Activated CD4-positive, alpha-beta memory T cell treated with anti-CD3 and anti-CD28 coated beads for 36 hours (primary cell): ENCODE data around the gene ZNF548. TPM values are rescaled to one million over a fixed set of nuclear protein-coding genes. Genes with fewer than 3 reads are reported as not detected.

Experiments
- CTCF ChIA-PET: fragments of 350-600 bp; sonication (Branson Sonifier 250); formaldehyde crosslinking; loops from one replicate; lab custom pipeline; 2021; ENCODE audit warnings: antibody characterized with exemption, inconsistent platforms; lab: Charles Lee
- POLR2A ChIA-PET: fragments of 350-600 bp; sonication (Branson Sonifier 250); formaldehyde crosslinking; loops from one replicate; lab custom pipeline; 2021; ENCODE audit warnings: antibody characterized with exemption; lab: Charles Lee
- DNase-seq: peaks from one replicate; pipeline ENCODE4 v3.0.0-alpha.2; 2020
- H3K27ac Mint-ChIP-seq: one replicate; pipeline ENCODE4 v1.8.0; 2021; ENCODE audit warnings: mixed read lengths
- H3K27me3 Mint-ChIP-seq: one replicate; pipeline ENCODE4 v1.8.0; 2021; ENCODE audit warnings: mixed read lengths
- H3K36me3 Mint-ChIP-seq: one replicate; pipeline ENCODE4 v1.8.0; 2021; ENCODE audit warnings: mixed read lengths
- H3K4me1 Mint-ChIP-seq: one replicate; pipeline ENCODE4 v1.8.0; 2021; ENCODE audit warnings: low read depth, mixed read lengths
- H3K4me3 Mint-ChIP-seq: one replicate; pipeline ENCODE4 v1.8.0; 2021; ENCODE audit warnings: mild to moderate bottlenecking, mixed read lengths
- H3K9me3 Mint-ChIP-seq: one replicate; pipeline ENCODE4 v1.8.0; 2021; ENCODE audit warnings: mixed read lengths
- intact Hi-C: fragments of 100-400 bp; cut with micrococcal nuclease; formaldehyde crosslinking; loops from one replicate; pipeline ENCODE4 v1.15.1; 2023
- total RNA-seq, 2 experiments: library from RNA; stranded (reverse); gene quantifications; one replicate each; pipeline ENCODE4 v1.2.3, GENCODE V29; 2021

ZNF548 gene
- total RNA-seq, 2 experiments from 2014 or later: 12.0 to 12.1 TPM

- ChIA-PET POLR2A (no interaction called here), CTCF (no interaction called here)
- Mint-ChIP-seq H3K4me1 (peaks cover 2% of the 10 kb centered on the region), H3K27me3 (no peaks in the 10 kb centered on the region), H3K9me3 (peaks cover 85% of the 10 kb centered on the region), H3K4me3 (no peak overlapping the region), H3K27ac (no peak overlapping the region), H3K36me3 (peaks cover 82% of the 10 kb centered on the region)
- intact Hi-C loops: no loop called here
- no peak for DNase-seq
Observed at GRCh38 chr19:57443121-57443696, 53.6 kb downstream of the ZNF548 start.

GRCh38 chr19:57452307-57452706 lies 62.7 kb downstream of the ZNF548 start:
- peaks cover 75% of the 10 kb centered on the region for H3K9me3 Mint-ChIP-seq

More at GRCh38 chr19:57452307-57452706, 62.7 kb downstream of the ZNF548 start:
- ChIA-PET POLR2A (no interaction called here), CTCF (no interaction called here)
- DNase-seq: no peak
- H3K4me1 Mint-ChIP-seq: no peaks in the 10 kb centered on the region
- intact Hi-C loops: no loop called here
- peaks cover 67% of the 10 kb centered on the region for H3K36me3 Mint-ChIP-seq
- H3K4me3 Mint-ChIP-seq: no peak overlapping the region
- H3K27ac Mint-ChIP-seq: no peak overlapping the region
- no peaks in the 10 kb centered on the region for H3K27me3 Mint-ChIP-seq

Other genes starting within 250 kb of the ZNF548 start
- not detected for gene ZIM3, start 244.7 kb upstream of the ZNF548 start, total RNA-seq
- not detected for gene DUXA, start 222.4 kb upstream of the ZNF548 start, total RNA-seq
- 10 to 100 TPM; 18.9 to 20.4 TPM for gene ZNF264, start 198.4 kb upstream of the ZNF548 start, total RNA-seq
- gene AURKC, start 158.8 kb upstream of the ZNF548 start, total RNA-seq: under 1 TPM; 0.81 to 0.97 TPM
- gene ZNF805, start 149.2 kb upstream of the ZNF548 start, total RNA-seq: 1 to 10 TPM; 6.9 to 7.0 TPM
- 10 to 100 TPM; 45.5 to 45.8 TPM for gene ZNF460, start 109.4 kb upstream of the ZNF548 start, total RNA-seq
- 1 to 10 TPM; 4.0 to 4.3 TPM for gene ZNF543, start 69.4 kb upstream of the ZNF548 start, total RNA-seq
- gene ZNF304, start 38.6 kb upstream of the ZNF548 start, total RNA-seq: 1 to 10 TPM; 3.8 to 4.0 TPM
- 1 to 10 TPM; 3.3 to 3.9 TPM for gene TRAPPC2B, start 26.3 kb upstream of the ZNF548 start, total RNA-seq
- 1 to 10 TPM; 1.0 to 1.4 TPM for gene ZNF547, start 26.3 kb upstream of the ZNF548 start, total RNA-seq
- 1 to 10 TPM; 4.2 to 5.0 TPM for gene ZNF17, start 21.3 kb downstream of the ZNF548 start, total RNA-seq
- gene ZNF749, start 45.5 kb downstream of the ZNF548 start, total RNA-seq: 1 to 10 TPM; 9.3 to 9.4 TPM
- under 1 TPM in 1 of 2 experiments, not detected in 1; 0.12 TPM for gene VN1R1, start 67.3 kb downstream of the ZNF548 start, total RNA-seq
- 1 to 10 TPM; 3.9 to 4.0 TPM for gene ZNF772, start 87.7 kb downstream of the ZNF548 start, total RNA-seq
- 1 to 10 TPM; 4.3 to 5.1 TPM for gene ZNF419, start 97.9 kb downstream of the ZNF548 start, total RNA-seq
- gene ZNF773, start 110.1 kb downstream of the ZNF548 start, total RNA-seq: 1 to 10 TPM; 4.0 to 4.5 TPM
- 1 to 10 TPM; 2.9 to 3.4 TPM for gene ZNF549, start 137.5 kb downstream of the ZNF548 start, total RNA-seq
- gene ZNF550, start 170.0 kb downstream of the ZNF548 start, total RNA-seq: 1 to 10 TPM; 5.6 to 6.6 TPM
- 1 to 10 TPM; 2.2 to 2.4 TPM for gene ZNF416, start 189.1 kb downstream of the ZNF548 start, total RNA-seq
- gene ZIK1, start 194.3 kb downstream of the ZNF548 start, total RNA-seq: 1 to 10 TPM; 3.4 to 3.6 TPM
- gene ZNF530, start 210.0 kb downstream of the ZNF548 start, total RNA-seq: 1 to 10 TPM; 3.7 to 5.6 TPM
- 1 to 10 TPM; 6.7 to 8.0 TPM for gene ZNF134, start 224.4 kb downstream of the ZNF548 start, total RNA-seq
- gene ZNF211, start 243.3 kb downstream of the ZNF548 start, total RNA-seq: 1 to 10 TPM; 8.2 to 8.3 TPM